Stimulated activated CD8-positive, alpha-beta memory T cell treated with anti-CD3 and anti-CD28 coated beads, Interleukin-2, amount 100 ng/mL, for 1 hour (primary cell): Measurements from ENCODE around the gene CHST15.
"Not testable (repeated sequence)": the region's sequence is repeated elsewhere in the genome, so short reads cannot be mapped to it uniquely, and the experiment has no call there.

Source experiments
- DNase-seq, 2 donors: peaks; one replicate each; pipeline ENCODE4 v3.0.0-alpha.2; 2020; ENCODE audit warnings: low read depth in 2 of 2

Gene CHST15

GRCh38 chr10:124099604-124100003 is 6.2 kb upstream of the CHST15 start:
- no peak for DNase-seq

GRCh38 chr10:124098575-124098974 is 5.2 kb upstream of the CHST15 start:
- DNase-seq: no peak

GRCh38 chr10:124097883-124098282 is 4.5 kb upstream of the CHST15 start:
- no peak for DNase-seq

- DNase-seq: no peak
These were observed 3.1 kb upstream of the CHST15 start for GRCh38 chr10:124096494-124096893.

- DNase-seq: not testable (repeated sequence)
These were observed 2.4 kb upstream of the CHST15 start for GRCh38 chr10:124095801-124096200.

- no peak for DNase-seq
These were observed 1.7 kb upstream of the CHST15 start for GRCh38 chr10:124095096-124095495.

GRCh38 chr10:124094419-124094785 is 1.0 kb upstream of the CHST15 start:
- no peak for DNase-seq

- DNase-seq: not testable (repeated sequence)
These were observed 498 bp upstream of the CHST15 start for GRCh38 chr10:124093774-124094418.

- no peak for DNase-seq
These were observed 1.0 kb downstream of the CHST15 start for GRCh38 chr10:124092250-124092859.

GRCh38 chr10:124091646-124092249 is 1.6 kb downstream of the CHST15 start:
- DNase-seq: no peak

GRCh38 chr10:124090601-124091209 is 2.7 kb downstream of the CHST15 start:
- DNase-seq: no peak

- DNase-seq: no peak
These were observed 3.5 kb downstream of the CHST15 start for GRCh38 chr10:124089859-124090258.

GRCh38 chr10:124088915-124089314 is 4.5 kb downstream of the CHST15 start:
- DNase-seq: no peak

- DNase-seq: no peak
These were observed 5.4 kb downstream of the CHST15 start for GRCh38 chr10:124087672-124088634.

GRCh38 chr10:124086787-124087671 is 6.4 kb downstream of the CHST15 start:
- no peak for DNase-seq

GRCh38 chr10:124086097-124086710 is 7.2 kb downstream of the CHST15 start:
- DNase-seq: no peak

GRCh38 chr10:124085680-124086079 is 7.7 kb downstream of the CHST15 start:
- no peak for DNase-seq

- DNase-seq: no peak
These were observed 8.7 kb downstream of the CHST15 start for GRCh38 chr10:124084708-124085107.

GRCh38 chr10:124083740-124084397 is 9.5 kb downstream of the CHST15 start:
- DNase-seq: no peak
